ENCODE data around the gene SURF2.
"Not testable (repeated sequence)": the region's sequence is repeated elsewhere in the genome, so short reads cannot be mapped to it uniquely, and the experiment has no call there.

Gene SURF2

DNA sequence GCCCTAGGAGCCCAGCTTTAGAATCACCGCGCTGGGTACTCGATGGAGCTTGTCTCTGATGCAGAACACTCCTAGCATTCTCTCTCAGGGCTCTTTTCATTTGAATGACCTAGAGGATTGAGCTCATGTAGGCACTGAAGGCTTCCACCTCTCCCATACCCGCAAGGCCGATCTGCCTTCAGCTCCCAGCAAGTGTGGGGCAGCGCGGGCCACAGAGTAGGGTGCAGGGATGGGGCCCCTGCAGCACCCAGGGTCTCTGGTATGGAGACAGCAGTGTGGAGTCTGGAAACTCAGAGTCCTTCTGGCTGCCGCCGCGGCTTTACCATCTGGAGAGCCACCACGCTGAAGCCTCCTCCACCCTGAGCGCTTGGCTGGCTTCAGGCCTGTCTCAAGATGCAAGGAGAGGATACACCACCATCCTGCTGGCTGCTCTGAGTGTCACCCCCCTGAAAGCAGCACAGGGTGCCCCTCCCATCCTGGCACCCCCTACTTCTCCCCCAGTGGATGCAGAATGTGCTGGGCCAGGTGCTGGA lies 32.7 kb downstream of the SURF2 start:
- H3K4me3 ChIP-seq (ENCODE audit: low read depth, low read length) = no peak overlapping the region
- no peak for DNase-seq (ENCODE audit: low read depth)
- TF ChIP-seq, protein P1, sequence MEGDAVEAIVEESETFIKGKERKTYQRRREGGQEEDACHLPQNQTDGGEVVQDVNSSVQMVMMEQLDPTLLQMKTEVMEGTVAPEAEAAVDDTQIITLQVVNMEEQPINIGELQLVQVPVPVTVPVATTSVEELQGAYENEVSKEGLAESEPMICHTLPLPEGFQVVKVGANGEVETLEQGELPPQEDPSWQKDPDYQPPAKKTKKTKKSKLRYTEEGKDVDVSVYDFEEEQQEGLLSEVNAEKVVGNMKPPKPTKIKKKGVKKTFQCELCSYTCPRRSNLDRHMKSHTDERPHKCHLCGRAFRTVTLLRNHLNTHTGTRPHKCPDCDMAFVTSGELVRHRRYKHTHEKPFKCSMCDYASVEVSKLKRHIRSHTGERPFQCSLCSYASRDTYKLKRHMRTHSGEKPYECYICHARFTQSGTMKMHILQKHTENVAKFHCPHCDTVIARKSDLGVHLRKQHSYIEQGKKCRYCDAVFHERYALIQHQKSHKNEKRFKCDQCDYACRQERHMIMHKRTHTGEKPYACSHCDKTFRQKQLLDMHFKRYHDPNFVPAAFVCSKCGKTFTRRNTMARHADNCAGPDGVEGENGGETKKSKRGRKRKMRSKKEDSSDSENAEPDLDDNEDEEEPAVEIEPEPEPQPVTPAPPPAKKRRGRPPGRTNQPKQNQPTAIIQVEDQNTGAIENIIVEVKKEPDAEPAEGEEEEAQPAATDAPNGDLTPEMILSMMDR (IDR thresholded peaks at IDR 0.05; ENCODE audit: control insufficient read depth, extremely low read depth, insufficient read depth) = no peak

- TF ChIP-seq, protein P1 (IDR thresholded peaks at IDR 0.05; ENCODE audit: control insufficient read depth, extremely low read depth, insufficient read depth) = no peak
- H3K4me3 ChIP-seq (ENCODE audit: low read depth, low read length) = no peak overlapping the region
- no peak for DNase-seq (ENCODE audit: low read depth)
Observed at GRCh38 chr9:133389562-133389961, 33.2 kb downstream of the SURF2 start.

DNA sequence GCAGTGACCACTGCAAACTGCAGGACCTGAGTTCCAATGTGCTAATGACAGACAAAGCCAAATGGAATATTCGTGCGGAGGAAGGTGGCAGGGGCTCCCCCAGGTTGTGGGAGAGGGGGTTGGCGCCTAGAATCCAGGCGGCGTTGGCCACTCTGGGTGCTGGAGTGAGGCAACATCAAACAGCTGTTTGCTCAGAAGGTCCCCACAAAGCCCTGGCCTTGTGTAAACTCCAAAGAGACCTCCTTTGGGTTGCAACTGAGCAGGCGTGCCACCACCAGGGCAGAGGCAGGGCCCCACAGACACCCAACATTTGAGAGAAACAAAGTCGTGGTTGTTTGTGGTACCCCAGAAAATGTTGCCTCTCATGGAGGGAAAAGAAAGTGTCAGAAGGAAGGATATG lies 34.4 kb downstream of the SURF2 start:
- DNase-seq (ENCODE audit: low read depth) = no peak
- H3K4me3 ChIP-seq (ENCODE audit: low read depth, low read length) = no peak overlapping the region
- TF ChIP-seq, protein P1 (IDR thresholded peaks at IDR 0.05; ENCODE audit: control insufficient read depth, extremely low read depth, insufficient read depth) = no peak

DNA sequence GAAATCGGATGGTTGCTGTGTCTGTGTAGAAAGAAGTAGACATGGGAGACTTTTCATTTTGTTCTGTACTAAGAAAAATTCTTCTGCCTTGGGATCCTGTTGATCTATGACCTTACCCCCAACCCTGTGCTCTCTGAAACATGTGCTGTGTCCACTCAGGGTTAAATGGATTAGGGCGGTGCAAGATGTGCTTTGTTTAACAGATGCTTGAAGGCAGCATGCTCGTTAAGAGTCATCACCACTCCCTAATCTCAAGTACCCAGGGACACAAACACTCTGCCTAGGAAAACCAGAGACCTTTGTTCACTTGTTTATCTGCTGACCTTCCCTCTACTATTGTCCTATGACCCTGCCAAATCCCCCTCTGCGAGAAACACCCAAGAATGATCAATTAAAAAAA lies 35.1 kb downstream of the SURF2 start:
- not testable (repeated sequence) for H3K4me3 ChIP-seq (ENCODE audit: low read depth, low read length); DNase-seq (ENCODE audit: low read depth)

DNA sequence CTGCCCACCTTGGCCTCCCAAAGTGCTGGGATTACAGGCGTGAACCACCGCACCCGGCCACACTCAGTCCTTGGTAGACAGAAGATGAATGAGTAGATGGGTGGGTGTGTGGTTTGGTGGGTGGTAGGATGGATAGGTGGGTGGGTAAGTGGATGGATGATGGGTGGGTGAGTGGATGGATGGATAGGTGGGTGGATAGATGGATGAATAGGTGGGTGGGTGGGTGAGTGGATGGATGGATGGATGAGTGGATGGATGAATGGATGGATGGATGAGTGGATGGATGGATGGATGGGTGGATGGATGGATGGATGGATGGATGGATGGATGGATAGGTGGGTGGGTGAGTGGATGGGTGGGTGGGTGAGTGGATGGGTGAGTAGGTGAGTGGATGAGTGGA lies 36.0 kb downstream of the SURF2 start:
- not testable (repeated sequence) for H3K4me3 ChIP-seq (ENCODE audit: low read depth, low read length); DNase-seq (ENCODE audit: low read depth)

- H3K4me3 ChIP-seq (ENCODE audit: low read depth, low read length) = no peak overlapping the region
- no peak for DNase-seq (ENCODE audit: low read depth)
- TF ChIP-seq, protein P1 (IDR thresholded peaks at IDR 0.05; ENCODE audit: control insufficient read depth, extremely low read depth, insufficient read depth) = no peak
Observed at GRCh38 chr9:133393399-133393798, 37.0 kb downstream of the SURF2 start.

GRCh38 chr9:133394687-133395271 lies 38.4 kb downstream of the SURF2 start:
- TF ChIP-seq, protein P1 (IDR thresholded peaks at IDR 0.05; ENCODE audit: control insufficient read depth, extremely low read depth, insufficient read depth) = no peak
- no peak for DNase-seq (ENCODE audit: low read depth)
- H3K4me3 ChIP-seq (ENCODE audit: low read depth, low read length) = no peak overlapping the region

GRCh38 chr9:133396952-133397351 lies 40.6 kb downstream of the SURF2 start:
- TF ChIP-seq, protein P1 (IDR thresholded peaks at IDR 0.05; ENCODE audit: control insufficient read depth, extremely low read depth, insufficient read depth) = peak; percentile 16; the same call in 1 of the 2 replicates
- DNase-seq (ENCODE audit: low read depth) = no peak
- H3K4me3 ChIP-seq (ENCODE audit: low read depth, low read length) = no peak overlapping the region
